MM.1S (cell line): ENCODE results near the gene MSI2.

Experiments
- DNase-seq: peaks from one replicate; pipeline ENCODE4 v3.0.0-alpha.2; 2015
- H2AFZ ChIP-seq: fragments of 300-600 bp; sonication (generic); 2 replicates; pipeline ENCODE4 v1.6.0; 2016; ENCODE audit warnings: antibody characterized with exemption, low read length
- H3F3A ChIP-seq: fragments of 300-600 bp; sonication (generic); 2 replicates; pipeline ENCODE4 v1.6.1; 2016; ENCODE audit warnings: mild to moderate bottlenecking, antibody characterized with exemption, low read length, moderate library complexity, mixed read lengths; ENCODE audit not compliant: insufficient read depth
- H3K27ac ChIP-seq: fragments of 300-600 bp; sonication (generic); 2 replicates; pipeline ENCODE4 v1.5.1; 2016; ENCODE audit warnings: mild to moderate bottlenecking, low read length
- H3K27me3 ChIP-seq: fragments of 300-600 bp; sonication (generic); replicated peaks from 2 replicates; pipeline ENCODE4 v1.6.0; 2016; ENCODE audit warnings: low read length; ENCODE audit not compliant: insufficient read depth
- H3K36me3 ChIP-seq: fragments of 300-600 bp; sonication (generic); replicated peaks from 2 replicates; pipeline ENCODE4 v1.6.1; 2016; ENCODE audit warnings: mild to moderate bottlenecking, low read length, mixed read lengths; ENCODE audit not compliant: insufficient read depth
- H3K4me1 ChIP-seq: fragments of 300-600 bp; sonication (generic); 2 replicates; pipeline ENCODE4 v1.6.1; 2016; ENCODE audit warnings: low read length, mixed read lengths
- H3K4me2 ChIP-seq: fragments of 300-600 bp; sonication (generic); 2 replicates; pipeline ENCODE4 v1.6.0; 2016; ENCODE audit warnings: low read depth, low read length
- H3K4me3 ChIP-seq: fragments of 300-600 bp; sonication (generic); 2 replicates; pipeline ENCODE4 v1.5.1; 2016; ENCODE audit warnings: low read length, mixed read lengths
- H3K79me2 ChIP-seq: fragments of 300-600 bp; sonication (generic); 2 replicates; pipeline ENCODE4 v1.6.1; 2016; ENCODE audit warnings: mixed run types, low read length, mixed read lengths
- H3K9ac ChIP-seq: fragments of 300-600 bp; sonication (generic); 2 replicates; pipeline ENCODE4 v1.6.1; 2016; ENCODE audit warnings: low read length, mixed read lengths
- H3K9me2 ChIP-seq: fragments of 300-600 bp; sonication (generic); replicated peaks from 2 replicates; pipeline ENCODE4 v1.6.1; 2016; ENCODE audit warnings: mild to moderate bottlenecking, low read length, mixed read lengths; ENCODE audit not compliant: insufficient read depth
- H3K9me3 ChIP-seq: fragments of 300-600 bp; sonication (generic); replicated peaks from 2 replicates; pipeline ENCODE4 v1.6.1; 2016; ENCODE audit warnings: mild to moderate bottlenecking, low read length, mixed read lengths; ENCODE audit not compliant: insufficient read depth
- H4K20me1 ChIP-seq: fragments of 300-600 bp; sonication (generic); 2 replicates; pipeline ENCODE4 v1.6.1; 2016; ENCODE audit warnings: mild to moderate bottlenecking, low read length, moderate library complexity, mixed read lengths; ENCODE audit not compliant: insufficient read depth
- CTCF ChIP-seq: fragments of 300-600 bp; sonication (generic); IDR thresholded peaks from 2 replicates; pipeline ENCODE4 v1.5.1; 2016; ENCODE audit warnings: antibody characterized with exemption, low read length, mixed read lengths
- EZH2 ChIP-seq: fragments of 300-600 bp; sonication (generic); optimal IDR thresholded peaks from 2 replicates; pipeline ENCODE3; 2017; ENCODE audit warnings: low read depth, mild to moderate bottlenecking, antibody characterized with exemption, low read length, mixed read lengths
- EZH2phosphoT487 ChIP-seq: fragments of 300-600 bp; sonication (generic); IDR thresholded peaks from 2 replicates; pipeline ENCODE4 v1.6.1; 2018; ENCODE audit warnings: antibody characterized with exemption, low read length

MSI2 gene

DNA sequence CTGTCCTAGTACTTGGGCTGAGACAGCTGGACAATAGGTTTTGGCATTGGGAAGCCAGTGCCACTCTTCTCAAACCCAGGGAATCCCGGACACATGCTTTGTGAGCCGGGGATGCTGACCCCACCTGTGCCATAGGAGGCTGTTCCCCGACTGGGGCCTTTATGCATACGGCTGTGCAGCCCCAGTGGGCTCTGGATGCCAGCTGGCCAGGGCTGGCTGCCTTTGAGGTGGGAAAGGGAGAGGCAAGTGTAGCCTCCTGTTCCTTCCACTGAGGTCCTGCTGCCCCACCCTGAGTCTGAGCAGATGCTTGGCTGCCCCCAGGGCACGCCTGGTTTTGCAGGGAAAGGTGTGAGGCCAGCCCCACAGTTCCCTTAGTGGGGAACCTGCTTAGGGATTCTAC lies 383.1 kb downstream of the MSI2 start:
- H2AFZ ChIP-seq: no peak overlapping the region
- no peak overlapping the region for H3K4me2 ChIP-seq
- no peaks in the 10 kb centered on the region for H3K9me2 ChIP-seq
- no peaks in the 10 kb centered on the region for H3K36me3 ChIP-seq
- H4K20me1 ChIP-seq: no peaks in the 10 kb centered on the region
- H3F3A ChIP-seq: peaks cover 12% of the 10 kb centered on the region
- H3K4me3 ChIP-seq: no peak overlapping the region
- no peak overlapping the region for H3K9ac ChIP-seq
- H3K27me3 ChIP-seq: no peaks in the 10 kb centered on the region
- DNase-seq: no peak
- H3K9me3 ChIP-seq: no peaks in the 10 kb centered on the region
- no peaks in the 10 kb centered on the region for H3K79me2 ChIP-seq
- no peak overlapping the region for H3K27ac ChIP-seq
- TF ChIP-seq EZH2phosphoT487 (no peak), EZH2 (no peak), CTCF (no peak)
- peaks cover 18% of the 10 kb centered on the region; the same call in 1 of the 2 replicates for H3K4me1 ChIP-seq

- no peaks in the 10 kb centered on the region for H3K36me3 ChIP-seq
- peaks cover 18% of the 10 kb centered on the region; the same call in 1 of the 2 replicates for H3K4me1 ChIP-seq
- no peak overlapping the region for H3K9ac ChIP-seq
- H3K9me2 ChIP-seq: no peaks in the 10 kb centered on the region
- H3K4me3 ChIP-seq: no peak overlapping the region
- no peak for TF ChIP-seq EZH2phosphoT487
- no peak for TF ChIP-seq EZH2
- no peak for TF ChIP-seq CTCF
- H3K9me3 ChIP-seq: no peaks in the 10 kb centered on the region
- H3K27me3 ChIP-seq: no peaks in the 10 kb centered on the region
- H3K79me2 ChIP-seq: no peaks in the 10 kb centered on the region
- H3K27ac ChIP-seq: no peak overlapping the region
- H2AFZ ChIP-seq: no peak overlapping the region
- no peak overlapping the region for H3K4me2 ChIP-seq
- DNase-seq: no peak
- H4K20me1 ChIP-seq: no peaks in the 10 kb centered on the region
- H3F3A ChIP-seq: peaks cover 12% of the 10 kb centered on the region
These were observed 383.8 kb downstream of the MSI2 start for GRCh38 chr17:57640079-57640478.

DNA sequence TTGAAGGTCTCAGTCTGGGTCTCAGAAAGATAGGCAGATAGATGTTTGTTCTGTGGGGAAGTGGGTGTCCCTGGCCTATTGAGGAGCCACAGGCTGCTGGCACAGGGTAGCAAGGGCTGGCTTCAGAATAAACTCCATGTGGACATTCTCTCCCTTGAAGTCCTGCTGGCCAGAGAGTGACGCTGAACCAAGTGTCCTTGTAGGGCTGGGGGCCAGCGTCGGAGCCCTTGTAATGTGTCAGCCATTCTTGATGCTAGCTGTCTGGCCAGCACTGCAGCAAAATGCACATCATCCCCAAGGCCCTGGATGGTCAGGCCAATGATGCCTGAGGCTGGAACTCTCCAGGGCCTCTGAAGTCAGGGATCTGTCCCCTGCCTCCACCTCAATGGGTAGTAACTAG lies 385.4 kb downstream of the MSI2 start:
- DNase-seq: no peak
- H3K9me3 ChIP-seq: no peaks in the 10 kb centered on the region
- no peak overlapping the region for H3K4me3 ChIP-seq
- no peaks in the 10 kb centered on the region for H3K79me2 ChIP-seq
- H3K36me3 ChIP-seq: no peaks in the 10 kb centered on the region
- H3K9ac ChIP-seq: no peak overlapping the region
- peaks cover 6% of the 10 kb centered on the region for H3F3A ChIP-seq
- H2AFZ ChIP-seq: no peak overlapping the region
- no peaks in the 10 kb centered on the region for H3K9me2 ChIP-seq
- no peak for TF ChIP-seq CTCF
- TF ChIP-seq EZH2: no peak
- no peak for TF ChIP-seq EZH2phosphoT487
- H3K27ac ChIP-seq: no peak overlapping the region
- no peaks in the 10 kb centered on the region for H4K20me1 ChIP-seq
- H3K4me1 ChIP-seq: peaks cover 7% of the 10 kb centered on the region; the same call in 1 of the 2 replicates
- H3K27me3 ChIP-seq: no peaks in the 10 kb centered on the region
- no peak overlapping the region for H3K4me2 ChIP-seq
